ENCODE data around the gene CHI3L1. TPM values are rescaled to one million over a fixed set of nuclear protein-coding genes. Genes with fewer than 3 reads are reported as not detected.

Gene CHI3L1
- polyA plus RNA-seq, 4 donors, result 0.71 to 12.3 (median 9.7) TPM

GRCh38 chr1:203182387-203182953 lies 4.0 kb downstream of the CHI3L1 start:
- DNase-seq (ENCODE audit: low read depth in 4 of 4, low spot score in 3 of 4), result no peak

GRCh38 chr1:203181586-203182386 lies 4.7 kb downstream of the CHI3L1 start:
- no peak for DNase-seq (ENCODE audit: low read depth in 4 of 4, low spot score in 3 of 4)

GRCh38 chr1:203180611-203181330 lies 5.7 kb downstream of the CHI3L1 start:
- no peak for DNase-seq (ENCODE audit: low read depth in 4 of 4, low spot score in 3 of 4)

- no peak for DNase-seq (ENCODE audit: low read depth in 4 of 4, low spot score in 3 of 4)
Observed at GRCh38 chr1:203179667-203180005, 6.9 kb downstream of the CHI3L1 start.

GRCh38 chr1:203178821-203179666 lies 7.5 kb downstream of the CHI3L1 start:
- no peak for DNase-seq (ENCODE audit: low read depth in 4 of 4, low spot score in 3 of 4)

- DNase-seq (ENCODE audit: low read depth in 4 of 4, low spot score in 3 of 4), result no peak
Observed at GRCh38 chr1:203178083-203178482, 8.4 kb downstream of the CHI3L1 start.

- DNase-seq (ENCODE audit: low read depth in 4 of 4, low spot score in 3 of 4), result no peak
Observed at GRCh38 chr1:203177470-203178039, 8.9 kb downstream of the CHI3L1 start.

- DNase-seq (ENCODE audit: low read depth in 4 of 4, low spot score in 3 of 4), result no peak
Observed at GRCh38 chr1:203177036-203177405, 9.5 kb downstream of the CHI3L1 start.

- no peak for DNase-seq (ENCODE audit: low read depth in 4 of 4, low spot score in 3 of 4)
Observed at GRCh38 chr1:203176273-203177035, 10.1 kb downstream of the CHI3L1 start.

GRCh38 chr1:203175827-203176241 lies 10.7 kb downstream of the CHI3L1 start:
- DNase-seq (ENCODE audit: low read depth in 4 of 4, low spot score in 3 of 4), result no peak

GRCh38 chr1:203175237-203175826 lies 11.2 kb downstream of the CHI3L1 start, which contains the start of gene MYBPH:
Gene MYBPH, minus strand, starts transcription at chr1:203175826. Its CDS starts 71 bp downstream, at chr1:203175755.
- DNase-seq (ENCODE audit: low read depth in 4 of 4, low spot score in 3 of 4), result no peak

- DNase-seq (ENCODE audit: low read depth in 4 of 4, low spot score in 3 of 4), result no peak
Observed at GRCh38 chr1:203174324-203174985, 12.0 kb downstream of the CHI3L1 start.

GRCh38 chr1:203173566-203173965 lies 12.9 kb downstream of the CHI3L1 start:
- no peak for DNase-seq (ENCODE audit: low read depth in 4 of 4, low spot score in 3 of 4)

- no peak for DNase-seq (ENCODE audit: low read depth in 4 of 4, low spot score in 3 of 4)
Observed at GRCh38 chr1:203173011-203173555, 13.4 kb downstream of the CHI3L1 start.

- no peak for DNase-seq (ENCODE audit: low read depth in 4 of 4, low spot score in 3 of 4)
Observed at GRCh38 chr1:203172184-203173010, 14.1 kb downstream of the CHI3L1 start.

- no peak for DNase-seq (ENCODE audit: low read depth in 4 of 4, low spot score in 3 of 4)
Observed at GRCh38 chr1:203171341-203172183, 14.9 kb downstream of the CHI3L1 start.
